ENCODE measurements around the gene CHL1.

DNA sequence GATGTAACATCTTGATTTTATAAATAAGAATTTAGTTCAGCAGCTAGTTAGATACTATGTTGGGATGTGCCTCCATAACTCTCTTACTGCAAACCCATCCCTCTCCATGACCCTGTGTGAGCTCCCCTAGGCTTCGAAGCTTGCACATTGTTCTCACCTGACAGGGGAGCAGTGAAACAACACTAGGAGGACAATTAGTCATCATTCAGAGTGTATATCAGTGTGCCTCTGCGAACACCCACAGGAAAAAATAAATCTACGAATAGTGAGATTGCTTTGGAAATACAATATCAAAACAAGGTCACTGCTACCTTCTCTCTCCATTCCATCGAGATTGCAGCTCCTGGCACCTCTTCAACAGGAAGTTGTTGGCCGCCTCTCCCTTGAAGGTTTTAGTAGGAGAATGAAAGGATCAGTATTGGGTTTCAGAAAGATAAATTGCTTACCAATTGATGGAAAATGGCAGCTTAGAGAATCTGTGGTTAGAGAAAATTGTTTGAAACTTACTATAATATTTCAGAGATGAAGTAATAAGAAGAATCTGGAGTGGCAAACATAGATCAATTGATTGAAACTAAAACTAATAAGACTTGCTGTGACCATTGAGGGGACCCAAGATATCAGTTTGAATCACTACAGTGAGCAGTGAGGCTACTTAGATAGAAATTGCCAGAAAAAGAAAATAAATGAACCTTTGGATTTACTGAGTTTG lies 103.2 kb downstream of the CHL1 start:
- no peak for TF ChIP-seq POLR2A (IDR thresholded peaks at IDR 0.05; ENCODE audit: control extremely low read depth in 1 of 2, low read depth in 2 of 2, low read length in 2 of 2)
- TF ChIP-seq, protein P1, sequence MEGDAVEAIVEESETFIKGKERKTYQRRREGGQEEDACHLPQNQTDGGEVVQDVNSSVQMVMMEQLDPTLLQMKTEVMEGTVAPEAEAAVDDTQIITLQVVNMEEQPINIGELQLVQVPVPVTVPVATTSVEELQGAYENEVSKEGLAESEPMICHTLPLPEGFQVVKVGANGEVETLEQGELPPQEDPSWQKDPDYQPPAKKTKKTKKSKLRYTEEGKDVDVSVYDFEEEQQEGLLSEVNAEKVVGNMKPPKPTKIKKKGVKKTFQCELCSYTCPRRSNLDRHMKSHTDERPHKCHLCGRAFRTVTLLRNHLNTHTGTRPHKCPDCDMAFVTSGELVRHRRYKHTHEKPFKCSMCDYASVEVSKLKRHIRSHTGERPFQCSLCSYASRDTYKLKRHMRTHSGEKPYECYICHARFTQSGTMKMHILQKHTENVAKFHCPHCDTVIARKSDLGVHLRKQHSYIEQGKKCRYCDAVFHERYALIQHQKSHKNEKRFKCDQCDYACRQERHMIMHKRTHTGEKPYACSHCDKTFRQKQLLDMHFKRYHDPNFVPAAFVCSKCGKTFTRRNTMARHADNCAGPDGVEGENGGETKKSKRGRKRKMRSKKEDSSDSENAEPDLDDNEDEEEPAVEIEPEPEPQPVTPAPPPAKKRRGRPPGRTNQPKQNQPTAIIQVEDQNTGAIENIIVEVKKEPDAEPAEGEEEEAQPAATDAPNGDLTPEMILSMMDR (IDR thresholded peaks at IDR 0.05; ENCODE audit: control extremely low read depth in 1 of 3, insufficient read depth in 1 of 3, low read depth in 1 of 3, low read length in 3 of 3), result no peak
- TF ChIP-seq ATF2 (IDR thresholded peaks at IDR 0.05; ENCODE audit: low read length), result no peak
- TF ChIP-seq BRCA1 (IDR thresholded peaks at IDR 0.05; ENCODE audit: low read depth, low read length), result no peak
- TF ChIP-seq EZH2 (IDR thresholded peaks at IDR 0.05; ENCODE audit: low read depth, low read length, severe bottlenecking), result no peak
- no peak for TF ChIP-seq SIRT6 (IDR thresholded peaks at IDR 0.05; ENCODE audit: low read length)
- no peak for TF ChIP-seq YY1 (IDR thresholded peaks at IDR 0.05; ENCODE audit: low read depth, low read length)
- TF ChIP-seq NRF1 (IDR thresholded peaks at IDR 0.05; ENCODE audit: low read depth, low read length), result no peak
- TF ChIP-seq CEBPB (IDR thresholded peaks at IDR 0.05; ENCODE audit: low read depth, low read length), result no peak
- no peak for TF ChIP-seq POLR2AphosphoS5 (IDR thresholded peaks at IDR 0.05; ENCODE audit: low read depth, low read length)
- no peak for TF ChIP-seq TAF1 (IDR thresholded peaks at IDR 0.05; ENCODE audit: low read depth, low read length)
- no peak for TF ChIP-seq POU5F1 (IDR thresholded peaks at IDR 0.05; ENCODE audit: low read depth, low read length)
- TF ChIP-seq ATF3 (IDR thresholded peaks at IDR 0.05; ENCODE audit: insufficient read depth, low read depth, low read length), result no peak
